HG03097 (cell line): ENCODE data around the gene PODXL.

Source experiments
- ATAC-seq: cut with Tn5 transposase; IDR thresholded peaks from one replicate; pipeline ENCODE4 v1.9.1; 2021; ENCODE audit not compliant: unreplicated experiment, low FRiP score

PODXL gene

DNA sequence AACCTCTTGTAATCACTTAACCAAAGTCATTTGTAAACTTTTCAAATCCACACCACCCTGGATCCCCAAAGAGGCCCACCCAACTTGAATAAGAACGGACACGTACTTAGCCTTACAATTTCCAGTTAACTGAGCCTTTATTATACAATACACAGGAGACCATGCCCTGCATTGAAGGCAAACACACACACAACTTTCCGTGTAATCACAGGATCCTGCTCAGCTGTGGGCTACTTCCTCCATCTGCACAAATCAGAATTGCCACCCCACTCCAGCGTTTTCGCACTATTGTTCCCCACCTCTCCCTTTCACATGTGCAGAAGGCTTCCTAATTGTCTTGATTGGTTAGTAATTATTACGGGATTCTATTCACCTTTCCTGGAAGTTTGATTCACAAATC is 12.1 kb upstream of the PODXL start:
- no peak for ATAC-seq

DNA sequence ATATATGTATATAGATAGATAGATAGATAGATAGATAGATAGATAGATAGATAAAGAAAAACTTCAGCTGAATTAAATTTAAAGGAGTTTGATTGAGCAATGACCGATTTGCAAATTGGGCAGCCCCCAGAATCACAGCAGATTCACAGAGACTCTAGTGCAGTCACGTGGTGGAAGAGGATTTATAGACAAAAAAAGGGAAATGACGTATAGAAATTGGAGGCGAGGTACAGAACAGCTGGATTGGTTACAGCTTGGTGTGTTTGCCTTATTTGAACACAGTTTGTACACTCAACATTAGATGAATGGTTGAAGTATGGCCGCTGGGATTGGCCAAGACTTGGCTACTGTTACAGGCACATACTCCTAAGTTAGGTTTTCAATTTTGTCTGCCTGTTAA is 8.2 kb upstream of the PODXL start:
- no peak for ATAC-seq

DNA sequence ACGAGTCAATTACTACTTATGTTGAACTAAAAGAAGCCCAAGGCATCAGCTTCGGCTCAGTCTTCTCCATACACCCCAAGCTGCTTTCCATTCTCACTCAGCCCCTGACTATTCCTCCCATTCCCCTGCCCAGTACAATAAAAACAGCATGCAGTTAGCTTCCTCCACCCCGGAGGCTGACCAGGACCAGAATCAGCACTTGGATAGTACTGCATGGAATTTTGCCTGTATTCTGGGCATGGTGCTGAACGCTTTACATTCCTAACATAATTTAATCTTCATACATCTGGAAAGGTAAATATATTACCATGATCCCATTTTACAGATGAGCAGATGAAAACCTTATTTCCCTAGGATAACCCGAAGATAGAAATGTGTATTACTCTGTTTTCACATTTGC is 7.5 kb upstream of the PODXL start:
- no peak for ATAC-seq

DNA sequence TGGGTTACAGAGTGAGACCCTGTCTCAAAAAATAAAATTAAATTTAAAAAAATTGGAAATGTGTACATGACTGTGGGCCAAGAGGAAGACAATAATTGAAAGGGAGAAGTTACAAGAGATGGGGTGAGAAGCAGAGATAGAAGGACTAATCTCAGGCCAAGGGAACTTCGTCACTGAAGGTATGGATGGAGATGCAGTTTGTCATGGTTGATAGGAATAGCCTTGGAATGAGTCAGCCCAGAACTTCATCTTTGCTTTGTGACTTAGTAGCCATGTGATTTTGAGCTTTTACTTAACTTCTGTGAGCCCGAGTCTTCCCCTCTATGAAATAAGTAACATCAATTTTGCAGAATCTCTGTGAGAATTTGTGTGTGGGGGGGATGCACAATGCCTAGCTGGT is 6.5 kb upstream of the PODXL start:
- no peak for ATAC-seq

DNA sequence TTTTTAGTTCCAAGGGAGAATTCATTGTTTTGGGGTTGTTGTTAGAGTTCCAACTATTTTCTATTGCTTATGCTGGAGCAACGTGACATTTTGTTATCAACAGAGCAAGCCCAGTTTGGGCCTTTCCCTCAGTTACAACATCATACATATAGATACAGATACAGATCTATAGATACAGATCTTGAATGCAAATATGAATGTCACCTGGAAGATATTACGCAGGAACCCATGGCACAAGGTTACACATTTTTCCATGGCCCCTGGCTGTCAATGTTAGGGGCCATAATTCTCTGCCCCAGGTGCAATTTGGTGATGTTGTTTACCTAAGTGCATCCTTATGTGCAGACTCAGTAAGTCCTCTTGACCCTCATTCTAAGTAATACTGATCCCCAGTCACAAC is 3.6 kb upstream of the PODXL start:
- ATAC-seq: no peak

DNA sequence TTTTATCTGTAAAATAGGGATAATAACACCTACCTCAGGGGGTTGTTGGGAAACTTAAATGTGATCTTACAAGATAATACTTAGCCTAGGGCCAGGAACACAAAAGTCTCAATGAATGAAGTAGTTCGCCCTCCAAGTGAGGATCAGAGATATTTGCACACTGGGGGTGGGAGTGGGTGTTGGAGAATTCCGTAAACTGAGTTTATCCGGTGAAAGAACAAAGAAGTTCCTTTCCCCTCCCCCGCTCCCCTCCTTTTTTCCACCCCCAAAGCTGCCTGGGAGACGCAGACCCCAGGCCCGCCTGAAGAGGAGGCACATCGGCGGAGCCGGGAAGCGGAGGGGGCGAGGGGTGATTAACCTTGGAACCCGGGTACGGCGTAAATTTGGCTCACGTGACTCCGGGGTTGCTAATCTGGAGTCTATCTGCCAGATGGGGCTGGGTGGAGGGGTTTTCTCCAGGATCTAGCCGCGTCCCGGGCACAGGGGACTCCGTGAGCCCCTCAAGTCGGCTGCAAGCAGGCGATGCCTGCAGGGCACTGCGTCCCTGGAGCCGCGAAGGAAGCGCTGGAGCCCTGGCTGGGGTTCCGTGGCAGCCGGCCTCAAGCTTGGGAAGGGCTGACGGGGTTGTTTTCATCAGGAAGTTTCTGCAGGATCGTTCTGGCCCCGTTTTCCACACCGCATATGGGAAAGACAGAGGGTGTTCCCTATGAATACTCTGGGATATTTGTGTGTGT is 1.4 kb upstream of the PODXL start:
- ATAC-seq: no peak

DNA sequence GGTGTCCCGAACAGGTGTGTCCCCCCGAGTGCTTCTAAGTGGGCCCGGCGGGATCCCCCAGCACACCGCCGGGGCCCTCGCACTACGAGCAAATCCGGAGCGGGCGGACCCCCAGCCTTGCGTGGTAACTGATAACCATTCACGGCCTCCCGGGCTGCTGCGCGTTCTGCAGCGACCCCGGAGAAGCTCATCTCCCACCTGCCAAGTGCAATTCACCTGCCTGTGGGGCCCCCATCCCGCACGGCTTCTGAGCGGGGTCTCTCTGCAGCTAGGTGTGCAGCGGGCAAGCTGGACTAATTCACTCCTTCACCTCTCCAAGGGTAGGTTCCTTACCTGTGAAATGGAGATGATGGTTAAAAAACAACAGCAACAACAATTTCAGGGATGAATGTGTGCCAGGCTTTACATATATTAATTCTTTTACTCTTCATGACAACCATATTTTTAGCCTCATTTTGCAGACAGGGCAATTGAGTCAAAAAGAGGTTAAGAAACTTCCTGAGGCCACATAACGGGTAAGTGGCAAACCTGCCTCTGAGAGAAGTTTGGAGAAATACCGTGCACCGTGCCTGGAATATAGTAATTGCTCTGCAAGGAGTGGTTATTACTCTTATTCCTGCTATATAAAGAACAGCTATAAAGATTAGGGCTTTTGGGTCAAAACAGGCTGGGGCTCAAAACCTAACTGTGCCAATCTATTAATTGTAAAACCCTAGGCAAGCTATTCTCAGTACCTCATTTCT is 652 bp upstream of the PODXL start:
- no peak for ATAC-seq

DNA sequence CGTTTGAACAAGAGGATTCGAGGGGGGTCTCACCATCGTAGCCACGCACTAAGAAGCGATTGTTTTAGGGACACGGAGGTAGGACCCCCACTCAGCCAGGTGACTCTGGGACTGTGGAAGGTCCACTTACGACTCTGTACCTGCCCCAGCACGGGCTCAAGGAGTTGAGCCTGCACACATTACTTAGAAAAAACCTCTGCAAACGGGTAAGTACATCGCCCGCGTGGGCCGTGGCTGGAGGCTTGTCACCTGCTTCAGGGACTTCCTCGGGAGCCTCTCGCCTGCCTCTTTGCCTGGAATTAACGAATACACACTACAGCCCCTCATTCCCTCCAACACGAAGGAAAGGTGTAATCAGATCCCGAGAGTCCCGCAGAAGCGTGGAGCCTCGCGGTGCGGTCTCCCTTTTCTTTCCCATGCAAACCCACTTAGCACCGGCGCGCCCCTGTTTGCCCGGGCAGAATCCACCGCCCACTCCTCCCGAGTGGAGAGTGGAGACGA is 826 bp downstream of the PODXL start:
- no peak for ATAC-seq

DNA sequence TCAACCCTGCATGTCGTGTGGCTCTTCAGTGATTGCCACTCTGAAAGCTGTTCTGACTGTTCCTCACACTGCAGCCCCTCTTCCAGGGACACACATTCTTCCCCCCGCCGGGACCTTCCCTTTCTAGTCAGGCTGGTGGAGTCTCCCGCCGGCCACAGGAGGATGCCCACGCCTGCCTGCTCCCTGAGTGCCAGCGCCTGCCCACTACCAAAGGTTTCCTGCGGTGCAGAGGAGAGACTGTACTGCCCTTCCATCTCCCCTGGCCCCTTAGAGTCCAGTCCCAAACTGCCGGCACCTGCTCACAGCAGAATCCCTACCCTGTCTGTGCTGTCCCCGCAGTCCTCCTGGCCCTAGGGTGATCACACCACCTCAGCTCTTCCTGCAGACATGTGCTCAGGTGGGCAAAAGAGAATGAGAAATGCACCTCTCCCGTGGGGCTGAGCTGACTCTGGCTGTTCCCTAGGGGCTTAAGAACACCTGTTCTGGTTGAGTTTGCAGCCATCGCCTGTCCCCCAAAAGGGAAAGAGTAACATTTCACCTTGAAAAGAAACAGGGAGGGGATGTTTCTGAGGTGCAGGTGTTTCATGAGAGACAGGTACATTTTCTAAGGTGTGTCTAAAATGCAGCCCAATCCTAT is 1.4 kb downstream of the PODXL start:
- ATAC-seq: no peak

DNA sequence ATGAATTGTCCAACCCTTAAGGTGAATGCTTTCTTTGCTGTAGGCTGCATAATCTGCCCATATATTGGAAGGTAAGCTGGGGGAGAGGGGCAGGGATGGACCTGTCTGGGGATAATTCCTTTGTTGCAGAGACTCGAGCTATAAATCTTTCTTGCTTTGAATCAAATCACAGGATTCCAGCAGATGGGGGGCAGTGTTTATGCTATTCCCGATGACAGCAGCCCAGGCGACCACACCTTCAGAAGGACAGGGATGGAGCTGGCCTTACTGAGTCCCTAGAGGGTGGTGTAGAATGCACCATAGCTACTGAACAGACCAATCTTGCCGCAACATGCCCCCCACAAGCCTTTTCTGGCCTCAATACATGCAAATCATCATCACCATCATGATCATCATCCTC is 2.5 kb downstream of the PODXL start:
- ATAC-seq: no peak

DNA sequence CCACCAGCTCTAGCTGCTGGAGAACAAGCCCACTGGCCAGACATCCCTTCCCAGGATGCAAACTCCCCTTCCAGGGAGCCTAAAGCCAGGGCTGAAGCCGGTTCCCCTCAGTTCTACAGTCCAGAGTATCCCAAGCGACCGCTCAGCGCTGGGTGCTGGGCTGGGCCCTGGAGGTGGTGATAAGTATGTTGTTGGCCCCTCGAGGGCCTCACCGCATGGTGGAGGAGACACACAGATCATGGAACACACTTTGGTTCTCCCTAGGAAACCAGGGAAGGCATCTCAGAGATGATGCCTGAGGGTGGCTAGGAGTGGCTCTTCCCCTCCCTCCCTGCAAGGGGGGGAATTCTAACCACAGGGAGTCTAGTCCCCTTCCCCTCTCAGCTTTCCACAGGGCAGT is 4.4 kb downstream of the PODXL start:
- no peak for ATAC-seq

DNA sequence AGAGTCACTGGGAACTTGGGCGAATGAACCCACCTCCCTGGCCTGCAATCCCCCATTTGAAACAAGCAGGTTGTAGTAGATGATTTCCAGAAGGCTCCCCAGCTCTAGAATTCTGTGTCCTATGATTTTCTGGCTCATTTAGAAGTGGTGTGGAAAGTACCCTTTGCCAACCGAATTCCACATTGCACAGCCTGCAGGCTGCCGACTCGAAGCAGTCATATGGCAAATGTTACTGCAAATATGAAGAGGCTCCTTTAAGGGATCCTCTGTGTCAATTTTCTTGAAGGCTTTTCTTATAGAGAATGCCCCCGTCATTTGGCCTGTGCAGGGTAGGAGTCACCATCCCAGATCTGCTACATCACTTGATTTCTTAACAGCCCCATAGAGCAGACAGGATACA is 5.6 kb downstream of the PODXL start:
- ATAC-seq: no peak

DNA sequence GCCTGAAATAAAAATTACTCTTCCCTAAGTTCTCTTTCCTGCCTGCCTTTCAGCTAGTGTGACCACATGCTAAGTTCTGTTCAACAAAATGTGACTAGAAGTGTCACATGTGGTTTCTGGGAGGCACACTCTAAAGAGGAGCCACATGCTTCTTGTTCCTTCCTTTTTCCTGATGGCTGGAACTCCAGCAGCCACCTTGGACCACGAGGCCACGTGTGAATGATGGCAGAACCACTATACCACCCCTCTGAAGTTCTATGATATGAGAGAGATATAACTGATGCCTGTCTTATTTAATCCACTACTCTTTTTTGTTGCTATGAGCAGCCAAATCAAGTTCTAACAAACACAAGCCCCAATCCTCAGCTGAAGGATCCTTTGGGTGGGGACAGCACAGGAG is 8.1 kb downstream of the PODXL start:
- no peak for ATAC-seq

DNA sequence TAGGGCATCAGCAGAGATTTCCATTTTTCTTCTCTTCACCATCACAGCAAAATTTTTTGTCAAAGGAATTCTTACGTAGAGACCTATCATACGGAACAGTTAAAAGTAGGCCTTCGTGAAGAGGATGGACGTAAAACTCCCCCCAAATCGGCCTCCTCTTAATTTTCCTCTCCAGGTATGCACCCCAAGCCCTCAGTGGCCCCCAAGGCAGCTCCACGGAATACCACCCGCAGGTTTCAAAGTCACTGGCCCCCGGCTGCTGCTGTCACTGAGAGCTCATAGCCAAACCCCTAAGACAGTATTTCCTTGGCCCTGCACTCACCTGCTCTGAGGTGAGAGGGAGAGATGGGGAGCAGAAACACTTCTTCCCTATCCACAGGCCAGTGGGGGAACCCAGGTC is 8.8 kb downstream of the PODXL start:
- no peak for ATAC-seq

DNA sequence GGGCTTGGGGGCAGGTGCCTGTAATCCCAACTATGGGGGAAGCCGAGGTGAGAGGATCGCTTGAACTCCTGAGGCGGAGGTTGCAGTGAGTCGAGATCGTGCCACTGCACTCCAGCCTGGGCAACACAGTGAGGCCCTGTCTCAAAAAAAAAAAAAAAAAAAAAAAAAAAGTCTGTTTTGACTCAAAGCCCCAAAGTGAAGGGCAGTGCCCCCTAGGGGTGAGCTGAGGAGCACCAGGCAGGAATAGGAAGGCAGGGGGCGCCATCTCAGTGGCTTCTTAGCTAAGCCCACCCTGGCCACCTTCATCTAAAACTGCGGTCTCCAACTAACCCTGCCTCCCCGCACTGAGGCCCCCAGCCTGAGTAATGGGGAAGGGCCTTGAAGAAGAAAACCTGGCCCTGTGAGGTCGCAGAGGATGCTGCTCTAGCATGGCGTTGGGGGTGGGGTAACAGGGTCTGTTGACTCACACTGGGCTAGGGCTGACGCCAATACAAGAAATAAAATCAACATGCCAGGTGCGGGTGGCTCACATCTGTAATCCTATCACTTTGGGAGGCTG is 9.8 kb downstream of the PODXL start:
- no peak for ATAC-seq

DNA sequence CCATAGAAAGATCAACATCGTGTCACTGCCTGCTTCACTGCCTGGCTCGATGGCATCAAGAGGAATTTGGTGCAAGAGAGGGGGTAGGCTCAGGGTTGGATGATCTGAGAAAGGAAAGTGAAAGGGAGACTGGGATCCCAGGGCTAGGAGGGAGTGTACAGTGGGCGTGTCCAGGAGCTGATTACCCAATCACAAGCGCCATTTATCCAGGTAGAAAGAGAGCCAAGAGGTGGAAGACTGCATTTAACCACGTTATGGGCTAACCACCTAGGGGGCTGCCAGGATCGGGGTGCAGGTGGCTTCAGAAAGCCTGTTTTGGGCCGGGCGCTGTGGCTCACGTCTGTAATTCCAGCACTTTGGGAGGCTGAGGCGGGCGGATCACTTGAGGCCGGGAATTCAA is 10.3 kb downstream of the PODXL start:
- no peak for ATAC-seq

DNA sequence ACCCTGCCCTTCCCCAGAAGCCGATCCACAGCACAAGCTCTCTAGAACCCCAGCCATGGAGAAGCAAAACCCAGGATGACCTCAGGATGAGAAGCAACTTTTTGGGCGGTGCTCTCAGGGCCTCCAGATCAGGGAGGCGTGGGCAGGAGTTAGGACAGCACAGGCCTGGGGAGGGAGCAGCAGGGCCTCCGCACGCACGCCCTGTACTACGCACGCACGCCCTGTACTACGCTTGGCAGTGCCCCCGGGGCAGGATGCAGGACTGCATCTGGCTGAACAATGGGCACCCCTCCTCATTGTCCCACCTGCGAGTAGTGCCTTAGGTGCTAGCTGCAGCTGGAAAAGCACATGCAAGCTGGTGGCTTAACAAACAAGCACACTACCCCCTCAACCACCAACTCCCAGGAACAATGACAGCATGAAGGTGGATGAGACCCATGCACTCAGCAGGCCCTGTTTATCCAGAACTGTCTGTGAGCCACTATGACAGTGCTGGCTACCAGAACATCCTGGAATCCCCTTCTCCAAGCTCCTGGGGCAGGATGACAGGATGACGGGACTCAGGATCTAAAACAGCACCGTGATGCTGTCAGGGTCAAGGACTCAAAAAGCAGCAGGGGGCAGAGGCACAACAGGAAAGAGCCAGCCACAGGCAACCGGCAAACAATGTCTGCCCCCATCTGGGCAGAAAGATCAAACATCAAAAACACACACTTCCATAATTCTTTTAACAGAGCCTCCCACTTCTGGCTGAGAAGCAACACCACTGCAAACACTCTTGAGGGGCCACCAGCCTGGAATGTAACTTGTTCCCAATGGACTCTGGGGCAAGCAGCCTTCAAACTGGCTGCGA is 11.8 kb downstream of the PODXL start:
- no peak for ATAC-seq

DNA sequence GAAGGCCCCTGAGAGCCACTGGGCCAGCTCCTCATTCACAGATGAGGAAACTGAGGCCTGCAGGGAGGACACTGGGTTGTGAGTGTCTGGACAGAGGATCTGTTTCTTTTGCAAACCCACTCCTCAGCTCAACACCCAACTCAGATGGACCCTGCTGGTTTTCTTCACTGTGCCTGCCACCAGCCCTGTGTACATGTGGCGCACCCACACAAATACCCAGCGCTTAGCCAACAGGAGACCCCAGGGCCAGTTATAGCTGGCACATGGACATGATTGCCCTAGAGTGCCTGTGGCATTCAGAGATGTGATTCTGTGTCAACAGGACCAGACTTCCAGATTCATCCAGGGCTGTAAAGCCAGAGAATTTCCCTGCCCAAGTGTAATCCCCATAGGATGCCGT is 12.4 kb downstream of the PODXL start:
- no peak for ATAC-seq

DNA sequence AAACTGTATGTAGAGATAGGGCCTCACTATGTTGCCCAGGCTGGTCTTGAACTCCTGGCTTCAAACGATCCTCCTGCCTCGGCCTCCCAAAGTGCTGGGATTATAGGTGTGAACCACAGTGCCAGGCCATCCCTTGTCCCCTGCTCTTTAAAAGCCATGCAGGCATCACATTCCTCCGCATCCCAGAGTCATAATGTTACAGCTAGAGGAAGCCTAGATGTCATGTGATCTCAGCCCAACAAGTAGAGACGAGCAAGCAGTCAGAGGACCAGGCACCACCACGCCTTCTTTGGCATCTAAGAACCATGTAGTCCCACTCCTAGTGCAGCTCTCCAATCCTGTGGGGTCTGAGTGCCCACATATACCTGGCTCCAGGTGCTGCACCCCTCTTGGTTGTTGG is 13.1 kb downstream of the PODXL start:
- ATAC-seq: no peak

DNA sequence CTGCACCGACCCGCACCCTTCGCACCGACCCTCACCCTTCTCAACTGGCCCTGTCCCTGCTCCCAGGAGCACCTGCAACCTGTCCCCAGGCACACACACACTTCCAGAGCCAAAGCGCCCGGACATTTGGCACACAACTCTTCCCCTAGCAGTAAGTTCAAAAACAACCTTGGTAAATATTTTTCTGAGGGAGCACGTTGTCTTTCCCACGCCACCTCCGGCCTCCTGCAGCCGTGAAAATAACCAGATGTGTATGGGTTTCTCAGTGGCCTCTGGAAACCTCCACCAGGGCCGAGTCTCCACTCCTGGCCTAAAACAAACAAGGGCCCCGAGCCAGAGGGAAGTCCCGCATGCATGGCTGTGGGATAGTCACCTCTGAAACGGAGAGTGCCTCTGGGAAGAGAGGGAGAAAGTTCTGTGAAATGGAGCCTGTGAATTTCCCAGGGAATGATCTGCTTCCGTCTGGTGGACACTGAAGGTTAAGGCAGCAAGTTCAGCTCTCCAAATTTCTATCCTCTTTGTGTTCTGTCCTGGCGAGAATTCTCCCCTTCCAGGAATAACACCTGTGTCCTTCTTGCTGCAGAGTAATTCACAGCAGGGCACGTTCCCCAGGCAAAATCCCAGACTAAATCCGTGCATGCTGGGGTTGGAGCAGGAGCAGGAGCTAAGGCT is 15.8 kb downstream of the PODXL start:
- ATAC-seq: no peak
